HTERT RPE-1 (cell line): ENCODE results near the gene RNF217.
"Not testable (repeated sequence)": the region's sequence is repeated elsewhere in the genome, so short reads cannot be mapped to it uniquely, and the experiment has no call there.

Source experiments
- in situ Hi-C: fragments of 300-500 bp; cut with MboI; formaldehyde crosslinking; loops from 4 replicates; pipeline ENCODE4 v1.14.3; 2020; ENCODE audit warnings: low sequenced_read_pairs

Gene RNF217

DNA sequence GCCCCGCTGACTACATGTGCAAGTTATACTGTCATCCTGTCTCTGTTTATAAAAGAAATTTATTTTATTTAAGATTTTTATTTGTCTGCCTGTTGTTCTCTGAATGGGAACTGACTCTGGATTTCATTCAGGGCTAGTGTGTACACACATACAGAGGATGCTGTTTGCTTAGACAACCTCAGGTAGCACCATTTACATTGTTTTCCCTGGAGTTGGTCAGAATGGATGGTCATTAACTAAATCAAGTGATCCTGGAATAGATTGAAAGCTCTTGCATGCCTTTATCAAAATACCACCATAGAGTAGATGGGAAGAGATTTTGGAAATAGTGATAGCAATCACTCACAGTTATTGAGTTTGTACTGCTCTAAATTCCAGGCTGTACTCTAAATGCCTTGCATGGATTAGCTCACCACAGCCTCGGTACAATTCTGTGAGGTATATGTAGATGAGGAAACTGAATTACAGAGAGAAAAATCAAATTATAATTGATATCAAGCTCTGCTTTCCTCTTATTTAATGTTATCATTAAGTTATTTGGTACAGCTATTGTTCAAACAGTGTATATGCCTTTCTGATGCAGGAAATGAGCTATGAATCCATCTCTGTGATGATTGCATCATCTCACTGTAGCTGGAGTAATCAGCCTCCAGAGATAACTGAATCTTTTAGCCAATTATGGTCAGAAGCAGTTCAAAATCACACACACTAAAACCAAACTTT is 51.9 kb downstream of the RNF217 start:
- in situ Hi-C loops = no loop called here

DNA sequence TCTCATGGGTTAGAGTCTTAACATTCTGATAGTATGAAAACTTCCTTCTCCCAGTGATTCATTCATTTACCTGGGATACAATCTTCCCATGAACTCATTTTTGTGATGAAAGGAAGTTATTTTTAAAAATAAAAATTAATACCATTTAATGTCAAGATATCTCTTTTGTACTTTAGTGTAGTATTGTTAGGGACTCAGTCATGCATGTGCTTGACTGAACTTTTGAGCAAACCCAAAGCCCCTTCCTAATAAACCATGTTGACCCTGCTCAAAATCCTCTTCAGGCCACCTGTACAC is 52.4 kb downstream of the RNF217 start:
- in situ Hi-C loops = no loop called here

DNA sequence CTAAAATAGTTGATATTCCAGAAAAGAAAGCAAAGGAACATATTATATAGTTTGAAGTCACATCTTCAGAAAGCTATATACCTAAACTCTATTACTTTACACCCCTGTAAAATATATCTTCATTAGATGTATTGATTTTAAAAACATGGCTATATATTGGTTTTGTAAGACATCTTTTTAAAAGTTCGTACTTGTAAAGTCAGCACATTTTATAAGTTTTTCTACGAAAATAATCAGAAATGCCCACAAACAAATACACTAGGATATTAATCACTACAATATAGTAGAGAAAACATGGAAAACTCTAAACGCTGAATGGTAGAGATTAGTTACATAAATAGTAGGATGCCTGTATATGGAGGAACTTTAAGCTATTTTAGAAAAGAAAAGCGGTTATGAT is 52.9 kb downstream of the RNF217 start:
- in situ Hi-C loops = no loop called here

DNA sequence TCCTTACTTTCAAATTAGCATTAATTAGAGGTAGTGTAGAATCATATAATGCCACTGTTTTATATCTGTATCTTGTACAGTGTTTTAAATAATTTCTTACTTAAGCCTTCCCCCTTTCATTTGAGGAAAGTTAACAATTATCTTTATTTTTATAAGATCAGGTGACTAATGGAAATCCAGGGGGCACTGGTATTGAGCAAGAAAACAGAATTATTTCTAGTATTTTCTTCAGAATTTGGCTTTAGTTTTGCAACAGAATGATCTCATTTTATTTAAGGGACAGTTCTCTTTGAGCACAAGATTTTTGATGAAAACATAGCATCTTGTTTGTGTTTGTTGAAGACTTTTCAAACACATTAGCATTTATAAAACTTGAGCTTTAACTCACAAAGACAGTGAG is 55.9 kb downstream of the RNF217 start:
- in situ Hi-C loops = no loop called here

DNA sequence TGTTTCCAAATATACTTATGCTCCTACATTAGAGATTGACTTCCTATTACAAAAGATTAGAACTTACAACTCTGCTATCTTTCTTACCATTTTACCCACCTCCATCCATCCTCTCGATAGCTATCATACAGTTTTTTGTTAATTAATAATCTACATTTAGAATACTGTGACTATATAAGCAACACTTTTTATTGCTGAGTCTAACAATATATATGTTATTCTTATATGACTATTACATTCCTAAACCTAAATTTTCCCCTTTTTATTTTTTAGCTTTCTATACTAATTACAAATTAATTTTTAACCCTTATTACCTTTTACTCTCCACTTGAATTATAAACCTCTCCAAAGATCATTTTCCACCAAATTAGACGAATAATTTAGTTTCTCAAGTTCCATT is 57.0 kb downstream of the RNF217 start:
- in situ Hi-C loops = no loop called here

DNA sequence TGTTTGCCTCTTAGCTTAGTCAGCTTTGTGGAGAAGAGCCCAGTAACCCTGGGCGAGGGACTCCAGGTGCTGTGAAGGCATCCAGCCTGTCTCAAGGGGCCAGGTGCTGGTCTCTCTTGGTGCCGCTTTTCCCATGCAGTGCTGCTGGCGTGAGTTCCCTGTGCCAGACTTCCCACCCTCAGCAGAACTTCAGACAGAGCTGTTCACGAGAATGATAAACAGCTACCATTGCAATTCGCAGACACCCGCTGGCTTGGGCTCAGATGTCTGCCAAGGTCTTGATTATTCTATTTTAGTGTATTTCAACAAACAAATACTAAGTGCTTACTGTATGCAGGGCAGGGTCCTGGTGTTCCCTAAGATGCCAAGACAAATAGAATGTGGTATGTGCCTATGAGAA is 57.7 kb downstream of the RNF217 start:
- in situ Hi-C loops = no loop called here

DNA sequence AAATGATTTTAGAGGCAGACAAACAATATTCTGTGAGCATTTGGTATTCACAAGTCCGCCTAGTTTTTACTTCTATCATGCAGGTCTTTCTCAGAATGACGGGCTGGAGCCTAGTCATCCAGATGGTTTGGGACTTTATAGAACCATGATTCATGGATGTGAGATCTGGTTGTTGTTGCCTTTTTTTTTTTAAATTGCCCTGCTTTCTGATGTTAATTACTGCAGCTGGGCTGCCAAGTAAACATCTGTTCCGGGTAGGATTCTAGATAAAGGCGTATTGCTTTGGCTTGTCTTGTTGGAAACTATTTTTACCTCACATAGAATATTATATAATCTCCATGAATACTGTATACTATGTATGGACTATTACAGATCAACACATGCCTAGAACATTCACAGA is 58.1 kb downstream of the RNF217 start:
- in situ Hi-C loops = no loop called here

DNA sequence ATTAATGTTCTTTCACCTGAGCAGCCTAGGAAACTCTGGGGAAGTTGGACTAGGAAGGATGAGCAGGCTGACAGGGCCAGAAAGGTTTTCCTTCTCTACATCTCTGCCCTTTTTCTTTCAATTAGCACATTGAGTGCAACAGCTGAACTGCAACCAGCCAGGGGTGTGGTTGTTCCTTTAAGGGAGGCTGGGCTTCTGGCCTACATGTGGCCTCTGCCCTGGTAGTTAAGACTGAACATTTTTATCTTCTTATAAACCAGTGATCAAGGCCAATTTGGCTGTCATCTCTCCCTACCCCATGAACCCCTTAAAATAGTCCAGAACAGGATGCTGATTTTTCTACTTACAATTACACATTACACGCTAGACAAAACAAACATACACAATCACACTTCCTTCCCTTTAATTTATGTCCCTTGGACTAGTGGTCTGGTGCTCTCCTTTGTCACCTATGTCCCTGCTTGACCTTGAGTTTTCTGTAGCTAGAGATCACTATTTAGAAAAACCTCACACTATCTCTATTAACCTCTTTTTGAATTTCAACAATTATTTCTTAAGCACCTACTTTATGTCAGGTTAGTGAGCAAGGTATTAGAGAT is 60.3 kb downstream of the RNF217 start:
- in situ Hi-C loops = no loop called here

DNA sequence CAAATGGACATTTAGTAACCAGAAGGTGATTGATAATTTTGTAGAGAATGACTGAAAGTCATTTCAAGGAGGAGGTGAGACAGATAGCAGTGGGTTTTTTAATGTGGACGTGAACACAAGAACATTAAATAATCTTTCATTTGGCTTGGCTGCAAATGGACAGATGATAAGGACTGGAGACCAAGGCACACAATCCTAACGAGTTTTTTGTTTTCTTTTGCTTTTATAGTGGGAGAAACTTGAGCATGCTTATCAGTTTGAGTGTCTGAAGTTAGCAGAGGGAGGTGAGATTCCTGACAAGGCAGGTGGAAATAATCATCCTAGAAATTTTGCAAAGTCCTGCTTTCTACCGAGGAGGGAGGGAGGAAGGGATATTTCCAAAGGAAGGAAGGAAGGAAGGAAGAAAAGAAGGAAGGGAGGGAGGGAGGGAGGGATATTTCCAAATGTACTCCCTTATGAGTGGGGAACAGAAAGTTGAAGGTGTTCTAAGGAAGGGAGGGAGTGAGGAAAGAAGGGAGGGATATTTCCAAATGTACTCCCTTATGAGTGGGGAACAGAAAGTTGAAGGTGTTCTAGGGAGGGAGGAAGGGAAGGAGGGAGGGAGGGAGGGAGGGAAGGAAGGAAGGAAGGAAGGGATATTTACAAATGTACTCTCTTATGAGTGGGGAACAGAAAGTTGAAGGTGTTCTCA is 63.1 kb downstream of the RNF217 start:
- in situ Hi-C loops = no loop called here

DNA sequence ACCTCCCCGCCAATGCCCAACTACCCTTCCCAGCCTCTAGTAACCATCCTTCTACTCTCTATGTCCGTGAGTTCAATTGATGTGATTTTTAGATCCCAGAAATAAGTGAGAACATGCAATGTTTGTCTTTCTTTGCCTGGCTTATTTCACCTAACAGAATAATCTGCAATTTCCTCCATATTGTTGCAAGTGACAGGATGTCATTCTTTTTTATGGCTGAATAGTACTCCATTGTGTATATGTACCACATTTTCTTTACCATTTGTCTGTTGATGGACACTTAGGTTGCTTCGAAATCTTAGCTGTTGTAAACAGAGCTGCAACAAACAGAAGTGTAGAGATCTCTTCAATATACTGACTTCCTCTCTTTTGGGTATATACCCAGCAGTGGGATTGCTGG is 65.0 kb downstream of the RNF217 start:
- in situ Hi-C loops = no loop called here

DNA sequence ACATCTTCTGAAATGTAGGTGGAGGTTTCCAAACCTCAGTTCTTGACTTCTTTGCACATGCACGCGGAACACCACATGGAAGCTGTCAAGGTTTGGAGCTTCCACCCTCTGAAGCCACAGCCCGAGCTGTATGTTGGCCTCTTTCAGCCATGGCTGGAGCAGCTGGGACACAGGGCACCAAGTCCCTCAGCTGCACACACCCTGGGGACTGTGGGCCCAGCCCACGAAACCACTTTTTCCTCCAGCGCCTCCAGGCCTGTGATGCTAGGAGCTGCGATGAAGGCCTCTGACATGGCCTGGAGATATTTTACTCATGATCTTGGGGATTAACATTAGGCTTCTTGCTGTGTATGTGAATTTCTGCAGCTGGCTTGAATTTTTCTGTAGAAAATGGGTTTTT is 68.7 kb downstream of the RNF217 start:
- in situ Hi-C loops = no loop called here

DNA sequence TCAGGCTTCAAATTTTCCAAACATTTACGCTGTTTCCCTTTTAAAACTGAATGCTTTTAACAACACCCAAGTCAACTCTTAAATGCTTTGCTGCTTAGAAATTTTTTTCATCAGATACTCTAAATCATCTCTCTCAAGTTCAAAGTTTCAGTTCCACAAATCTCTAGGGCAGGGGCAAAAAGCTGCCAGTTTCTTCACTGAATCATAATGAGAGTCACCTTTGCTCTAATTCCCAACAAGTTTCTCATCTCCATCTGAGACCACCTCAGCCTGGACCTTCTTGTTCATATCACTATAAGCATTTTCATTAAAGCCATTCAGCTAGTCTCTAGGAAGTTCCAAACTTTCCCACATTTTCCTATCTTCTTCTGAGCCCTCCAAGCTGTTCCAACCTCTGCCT is 69.1 kb downstream of the RNF217 start:
- in situ Hi-C loops = no loop called here

DNA sequence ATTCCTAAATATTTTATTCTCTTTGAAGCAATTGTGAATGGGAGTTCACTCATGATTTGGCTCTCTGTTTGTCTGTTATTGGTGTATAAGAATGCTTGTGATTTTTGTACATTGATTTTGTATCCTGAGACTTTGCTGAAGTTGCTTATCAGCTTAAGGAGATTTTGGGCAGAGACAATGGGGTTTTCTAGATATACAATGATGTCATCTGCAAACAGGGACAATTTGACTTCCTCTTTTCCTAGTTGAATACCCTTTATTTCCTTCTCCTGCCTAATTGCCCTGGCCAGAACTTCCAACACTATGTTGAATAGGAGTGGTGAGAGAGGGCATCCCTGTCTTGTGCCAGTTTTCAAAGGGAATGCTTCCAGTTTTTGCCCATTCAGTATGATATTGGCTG is 72.7 kb downstream of the RNF217 start:
- in situ Hi-C loops = not testable (repeated sequence)

DNA sequence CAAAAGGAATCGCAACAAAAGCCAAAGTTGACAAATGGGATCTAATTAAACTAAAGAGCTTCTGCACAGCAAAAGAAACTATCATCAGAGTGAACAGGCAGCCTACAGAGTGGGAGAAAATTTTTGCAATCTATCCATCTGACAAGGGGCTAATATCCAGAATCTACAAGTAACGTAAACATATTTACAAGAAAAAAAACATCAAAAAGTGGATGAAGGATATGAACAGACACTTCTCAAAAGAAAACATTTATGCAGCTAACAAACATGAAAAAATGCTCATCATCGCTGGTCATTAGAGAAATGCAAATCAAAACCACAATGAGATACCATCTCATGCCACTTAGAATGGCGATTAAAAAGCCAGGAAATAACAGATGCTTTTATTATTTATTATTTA is 74.2 kb downstream of the RNF217 start:
- in situ Hi-C loops = not testable (repeated sequence)

DNA sequence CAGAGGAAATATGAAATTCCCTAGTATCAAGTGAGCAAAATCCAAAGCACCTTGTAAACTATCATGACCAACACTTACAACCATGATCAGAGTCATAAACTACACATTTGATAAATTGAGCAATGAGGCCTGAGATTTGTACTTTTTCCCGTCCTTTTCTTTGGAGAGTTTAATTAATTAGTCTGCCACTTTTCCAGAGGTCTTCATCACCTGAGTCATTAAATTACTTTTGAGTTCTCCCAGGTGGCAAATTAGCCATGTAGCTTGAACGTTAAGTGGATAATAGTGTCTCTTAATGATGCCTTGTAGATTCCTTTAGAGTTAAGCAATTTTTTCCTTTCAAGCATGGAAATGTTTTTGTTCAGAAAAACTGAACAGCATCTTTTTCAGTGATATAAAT is 75.6 kb downstream of the RNF217 start:
- in situ Hi-C loops = no loop called here

DNA sequence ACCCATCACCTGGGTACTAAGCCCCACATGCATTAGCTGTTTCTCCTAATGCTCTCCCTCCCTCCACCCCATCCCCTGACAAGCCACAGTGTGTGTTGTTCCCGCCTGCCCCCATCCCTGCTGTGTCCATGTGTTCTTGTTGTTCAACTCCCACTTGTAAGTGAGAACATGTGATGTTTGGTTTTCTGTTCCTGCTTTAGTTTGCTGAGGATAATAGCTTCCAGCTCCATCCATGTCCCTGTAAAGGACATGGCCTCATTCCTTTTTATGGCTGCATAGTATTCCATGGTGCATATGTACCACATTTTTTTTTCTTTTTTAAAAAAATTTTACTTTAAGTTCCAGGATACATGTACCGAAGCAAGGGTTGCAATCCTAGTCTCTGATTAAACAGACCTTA is 76.7 kb downstream of the RNF217 start:
- in situ Hi-C loops = no loop called here

DNA sequence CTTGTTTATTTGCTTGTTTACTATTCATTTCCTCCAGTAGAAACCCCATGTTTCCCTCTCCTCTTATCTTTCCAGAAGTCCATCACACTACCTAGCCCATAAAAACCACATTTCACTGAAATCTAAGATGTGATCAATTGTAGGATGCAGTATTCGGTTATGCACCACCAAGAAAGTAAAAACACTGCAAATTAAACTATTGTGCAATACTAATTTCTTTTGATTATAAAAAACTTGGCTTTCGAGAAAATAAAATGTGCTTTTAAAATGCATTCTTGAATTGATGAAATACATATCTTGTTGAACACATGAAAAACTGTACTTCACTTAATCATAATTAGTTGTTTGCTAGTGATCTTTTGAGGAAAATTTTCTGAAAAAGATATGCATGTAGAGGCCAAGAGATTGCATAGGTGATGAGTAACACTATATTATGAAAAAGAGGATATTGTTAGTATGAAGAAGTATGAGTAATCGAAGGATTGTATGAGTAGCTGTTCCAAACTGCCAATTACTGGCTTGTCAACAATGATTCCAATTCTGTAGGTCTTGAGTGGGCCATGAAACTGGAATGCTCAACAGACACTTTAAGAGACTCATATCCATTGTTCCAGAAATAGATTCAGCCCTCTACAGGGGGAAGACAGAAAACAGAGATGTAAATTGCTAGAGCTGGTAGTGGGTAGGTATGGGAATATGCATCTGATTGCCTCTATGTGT is 79.7 kb downstream of the RNF217 start:
- in situ Hi-C loops = no loop called here

DNA sequence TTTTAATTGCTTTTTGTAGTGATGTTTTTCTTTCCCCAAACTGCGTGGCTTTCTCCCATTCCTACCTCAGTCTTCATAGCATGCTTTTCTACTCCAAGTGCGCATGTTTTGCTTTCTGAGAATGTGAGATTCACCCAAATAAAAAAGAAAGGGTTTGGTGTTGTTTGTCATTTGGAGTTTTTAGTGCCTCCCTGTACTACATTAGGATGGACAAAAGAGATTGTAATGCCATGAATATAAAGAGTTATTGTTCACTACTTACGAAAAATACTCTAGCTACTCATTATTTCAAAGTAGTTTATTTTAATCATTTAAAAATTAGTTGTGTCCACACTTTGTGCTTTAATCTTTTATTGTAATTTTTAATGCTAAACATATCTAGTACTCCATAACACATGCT is 81.8 kb downstream of the RNF217 start:
- in situ Hi-C loops = no loop called here

DNA sequence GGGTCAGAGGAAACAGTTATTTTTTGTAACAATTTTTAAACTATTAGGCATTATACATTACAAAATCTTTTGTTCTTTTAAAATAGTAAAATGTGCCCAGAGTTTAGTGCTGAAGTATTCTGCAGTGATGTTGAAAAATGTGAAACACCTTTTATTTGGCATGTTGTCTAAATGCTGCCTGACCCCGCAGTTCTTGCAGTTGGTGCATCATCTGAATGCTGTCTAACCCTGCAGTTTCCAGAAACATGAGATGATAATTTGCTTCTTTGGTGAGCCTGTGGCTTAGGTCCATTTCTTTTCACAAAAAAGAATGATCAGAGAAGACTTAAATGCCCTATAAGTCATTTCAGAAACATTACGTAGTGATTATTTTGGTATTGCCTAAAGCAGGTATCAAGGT is 82.4 kb downstream of the RNF217 start:
- in situ Hi-C loops = no loop called here

DNA sequence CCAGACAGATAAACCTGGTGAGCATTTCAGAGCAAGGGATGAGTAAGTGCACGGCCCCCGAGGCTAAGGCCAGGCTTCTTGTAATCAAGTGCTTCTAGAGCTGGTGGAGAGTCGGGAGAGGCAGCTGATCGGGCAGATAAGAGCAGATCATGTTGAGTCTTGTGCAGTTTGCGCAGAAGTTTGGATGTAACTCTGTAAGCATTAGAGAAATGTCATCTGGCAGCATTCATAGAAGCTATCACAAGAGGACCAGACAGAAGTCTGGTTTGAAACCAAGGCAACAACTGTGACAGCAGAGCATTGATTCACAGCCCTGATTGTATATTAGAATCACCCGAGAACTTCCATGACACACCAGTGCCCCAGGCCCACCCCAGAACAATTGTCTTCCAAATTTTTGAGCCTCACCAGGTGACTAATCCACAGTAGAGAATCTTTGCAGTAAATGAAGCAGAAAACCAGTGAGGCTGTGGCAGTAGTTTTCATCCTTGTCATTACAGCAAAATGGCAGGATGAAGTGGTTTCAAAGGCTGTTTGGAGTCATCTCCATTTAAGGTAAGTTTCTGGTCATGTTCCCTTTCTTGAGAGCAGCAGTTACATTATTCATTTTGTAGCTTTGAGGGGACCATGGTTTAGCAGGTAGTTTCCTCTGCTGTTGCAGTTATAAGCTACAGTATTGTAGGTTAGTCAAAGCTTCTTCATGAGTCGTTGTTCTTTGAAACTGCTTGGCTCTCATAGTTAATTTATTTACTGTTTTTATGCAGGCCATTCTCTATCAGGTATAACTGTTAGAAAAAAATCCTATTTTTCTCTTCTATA is 84.1 kb downstream of the RNF217 start:
- in situ Hi-C loops = no loop called here

DNA sequence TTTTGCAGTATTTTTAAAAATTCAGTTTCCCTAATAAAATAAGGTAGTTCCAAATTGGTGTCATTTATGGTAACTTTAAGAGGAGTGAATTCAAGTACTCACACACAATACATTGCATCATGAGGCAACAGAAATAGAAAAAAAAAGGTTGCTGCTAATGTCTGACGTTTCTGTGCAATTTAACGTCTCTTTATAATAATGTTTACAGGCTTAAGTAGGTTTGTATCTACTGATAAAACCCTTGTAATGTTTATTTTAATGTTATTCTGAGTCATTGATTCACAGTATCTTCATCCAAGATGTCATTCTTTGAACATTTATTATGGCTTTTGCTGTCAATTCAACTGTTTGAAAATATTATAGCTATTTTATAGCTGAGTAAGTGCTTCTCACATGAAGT is 86.0 kb downstream of the RNF217 start:
- in situ Hi-C loops = no loop called here
